Smooth muscle cell (in vitro differentiated cells): ENCODE results near the gene CAP1. TPM values are rescaled to one million over a fixed set of nuclear protein-coding genes. Genes with fewer than 3 reads are reported as not detected.
A peak's percentile ranks its signal among the peaks of the same experiment; 100 is the strongest.

Experiments used
- DNase-seq: peaks from one replicate; lab custom pipeline; 2025; ENCODE audit not compliant: unreplicated experiment; lab: John Stamatoyannopoulos, UW
- H2AFZ ChIP-seq: fragments of 200-600 bp; sonication (generic); 2 replicates; pipeline ENCODE4 v1.6.0; 2016; ENCODE audit warnings: antibody characterized with exemption, low read depth, mild to moderate bottlenecking
- H3F3A ChIP-seq: fragments of 200-600 bp; sonication (generic); 2 replicates; pipeline ENCODE4 v1.6.0; 2017; ENCODE audit warnings: antibody characterized with exemption, low read depth
- H3K27ac ChIP-seq: fragments of 200-600 bp; sonication (generic); 2 replicates; pipeline ENCODE4 v1.5.1; 2016; ENCODE audit warnings: low read depth, mild to moderate bottlenecking
- H3K27me3 ChIP-seq: fragments of 200-600 bp; sonication (generic); 2 replicates; pipeline ENCODE4 v1.6.1; 2016; ENCODE audit warnings: low read depth, mild to moderate bottlenecking
- H3K36me3 ChIP-seq: fragments of 200-600 bp; sonication (generic); 2 replicates; pipeline ENCODE4 v1.5.1; 2016; ENCODE audit warnings: low read depth
- H3K4me1 ChIP-seq: fragments of 200-600 bp; sonication (generic); 2 replicates; pipeline ENCODE4 v1.5.1; 2016; ENCODE audit warnings: low read depth
- H3K4me2 ChIP-seq: fragments of 200-600 bp; sonication (generic); 2 replicates; pipeline ENCODE4 v1.6.0; 2016; ENCODE audit warnings: mild to moderate bottlenecking
- H3K4me3 ChIP-seq: fragments of 200-600 bp; sonication (generic); 2 replicates; pipeline ENCODE4 v1.5.1; 2016; ENCODE audit warnings: mild to moderate bottlenecking
- H3K79me2 ChIP-seq: fragments of 200-600 bp; sonication (generic); 2 replicates; pipeline ENCODE4 v1.6.0; 2016; ENCODE audit warnings: low read depth, mild to moderate bottlenecking
- H3K9ac ChIP-seq: fragments of 200-600 bp; sonication (generic); 2 replicates; pipeline ENCODE4 v1.6.0; 2016; ENCODE audit warnings: low read depth
- H3K9me3 ChIP-seq: fragments of 200-600 bp; sonication (generic); replicated peaks from 2 replicates; pipeline ENCODE4 v1.5.1; 2016; ENCODE audit warnings: low read depth
- H4K20me1 ChIP-seq: fragments of 200-600 bp; sonication (generic); 2 replicates; pipeline ENCODE4 v1.6.0; 2016; ENCODE audit warnings: low read depth
- WGBS: methylation state at CpG from one replicate; pipeline ENCODE4 v1.1.7; 2016; ENCODE audit warnings: low lambda C conversion rate; 5-methylcytosine and 5-hydroxymethylcytosine counted together
- polyA plus RNA-seq: library from polyadenylated mRNA; unstranded; fragments of >200 nt; fragmentation: Nextera tagmentation; extraction: Ambion mirVana; gene quantifications from 2 replicates; pipeline ENCODE4 v1.2.1, GENCODE V29; 2016
- total RNA-seq: library from RNA; depleted of rRNA; stranded (reverse); fragments of >200 nt; gene quantifications from 2 replicates; pipeline ENCODE4 v1.2.3, GENCODE V29; 2014
- TF ChIP-seq, protein P1 (sequence below): fragments of 200-600 bp; sonication (generic); IDR thresholded peaks from 2 replicates; pipeline ENCODE4 v1.5.1; 2017; ENCODE audit warnings: borderline replicate concordance, mild to moderate bottlenecking, antibody characterized with exemption; ENCODE audit not compliant: insufficient read depth, poor library complexity, severe bottlenecking

The CAP1 gene
- total and polyA plus RNA-seq, 2 experiments from 2014 or later, result 381 to 390 TPM

DNA sequence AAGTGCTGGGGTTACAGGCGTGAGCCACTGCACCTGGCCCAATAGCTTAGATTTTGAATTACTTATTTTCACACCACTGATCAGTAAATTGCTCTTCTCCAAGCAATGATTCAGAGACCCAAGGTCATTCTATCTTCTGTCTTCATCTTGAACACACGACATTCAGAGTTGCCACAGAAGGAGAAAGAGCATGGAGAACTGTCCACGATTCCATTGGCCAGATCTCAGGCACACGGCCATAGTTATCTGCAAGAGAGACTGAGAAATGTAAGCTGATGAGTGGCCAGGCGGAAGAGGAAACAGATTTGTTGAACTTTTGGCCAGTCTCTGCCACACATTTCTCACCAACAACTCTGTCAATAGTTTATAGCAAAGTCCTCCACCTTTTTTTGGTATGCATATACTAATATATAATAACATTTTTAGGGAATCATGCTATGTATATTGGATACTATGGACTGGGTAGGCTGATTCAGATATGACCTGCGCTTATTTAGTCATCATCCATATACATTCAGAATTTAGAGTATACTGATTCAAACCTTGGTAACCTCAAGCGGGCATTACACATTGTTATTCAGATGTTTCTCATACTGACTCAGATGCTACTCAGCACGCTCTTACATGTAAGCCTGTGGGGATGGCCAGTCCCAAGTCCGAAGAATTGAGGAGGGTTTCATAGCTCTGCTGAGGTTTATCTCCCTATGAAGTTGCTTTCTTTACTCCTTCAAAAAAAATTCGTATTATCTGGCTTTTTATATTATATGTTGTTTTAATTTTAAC, 25.5 kb upstream of the CAP1 start:
- Histone ChIP-seq H3K36me3 (no peaks in the 10 kb centered on the region), H3K4me2 (no peak overlapping the region), H3K79me2 (no peaks in the 10 kb centered on the region), H3K4me1 (no peaks in the 10 kb centered on the region), H3K4me3 (no peak overlapping the region), H3K9me3 (no peaks in the 10 kb centered on the region), H3K9ac (no peak overlapping the region), H3F3A (no peaks in the 10 kb centered on the region), H3K27ac (peak overlapping the region; percentile 80), H3K27me3 (no peaks in the 10 kb centered on the region), H4K20me1 (no peaks in the 10 kb centered on the region), H2AFZ (no peak overlapping the region)
- WGBS, result 61% methylated on average over 10 of the region's 10 CpGs
- TF ChIP-seq, protein P1, sequence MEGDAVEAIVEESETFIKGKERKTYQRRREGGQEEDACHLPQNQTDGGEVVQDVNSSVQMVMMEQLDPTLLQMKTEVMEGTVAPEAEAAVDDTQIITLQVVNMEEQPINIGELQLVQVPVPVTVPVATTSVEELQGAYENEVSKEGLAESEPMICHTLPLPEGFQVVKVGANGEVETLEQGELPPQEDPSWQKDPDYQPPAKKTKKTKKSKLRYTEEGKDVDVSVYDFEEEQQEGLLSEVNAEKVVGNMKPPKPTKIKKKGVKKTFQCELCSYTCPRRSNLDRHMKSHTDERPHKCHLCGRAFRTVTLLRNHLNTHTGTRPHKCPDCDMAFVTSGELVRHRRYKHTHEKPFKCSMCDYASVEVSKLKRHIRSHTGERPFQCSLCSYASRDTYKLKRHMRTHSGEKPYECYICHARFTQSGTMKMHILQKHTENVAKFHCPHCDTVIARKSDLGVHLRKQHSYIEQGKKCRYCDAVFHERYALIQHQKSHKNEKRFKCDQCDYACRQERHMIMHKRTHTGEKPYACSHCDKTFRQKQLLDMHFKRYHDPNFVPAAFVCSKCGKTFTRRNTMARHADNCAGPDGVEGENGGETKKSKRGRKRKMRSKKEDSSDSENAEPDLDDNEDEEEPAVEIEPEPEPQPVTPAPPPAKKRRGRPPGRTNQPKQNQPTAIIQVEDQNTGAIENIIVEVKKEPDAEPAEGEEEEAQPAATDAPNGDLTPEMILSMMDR, result no peak
- no peak for DNase-seq

DNA sequence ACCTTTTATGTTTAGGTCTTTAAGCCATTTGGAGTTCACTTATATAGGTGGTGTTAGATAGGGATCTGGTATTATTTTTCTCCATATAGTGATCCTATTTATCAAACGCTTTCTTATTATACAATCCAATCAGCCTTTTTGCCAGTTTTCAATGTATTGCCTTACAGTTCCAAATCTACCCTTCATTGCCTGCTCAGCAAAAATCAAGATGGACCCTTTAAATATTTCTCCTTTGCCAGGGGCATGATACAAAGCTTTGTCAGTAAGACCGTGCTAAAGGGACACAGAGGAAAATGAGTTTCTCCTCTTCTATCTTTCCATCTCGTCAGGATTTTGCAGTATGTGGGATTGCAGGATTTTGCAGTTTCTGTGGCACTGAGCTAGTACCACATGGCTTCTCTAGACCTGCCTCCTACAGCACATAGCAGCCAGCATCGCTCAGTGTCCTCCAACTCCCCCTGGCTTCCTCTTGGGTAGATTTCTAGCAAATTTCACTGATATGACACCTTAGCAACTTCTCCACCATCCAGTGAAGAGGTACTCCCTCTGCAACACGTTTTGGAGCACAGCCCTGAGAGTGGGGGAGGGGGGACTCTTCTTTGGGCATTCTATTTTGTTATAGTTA, 22.5 kb upstream of the CAP1 start:
- Histone ChIP-seq H3K36me3 (no peaks in the 10 kb centered on the region), H3F3A (no peaks in the 10 kb centered on the region), H3K9me3 (no peaks in the 10 kb centered on the region), H4K20me1 (no peaks in the 10 kb centered on the region), H3K27ac (no peak overlapping the region), H3K4me3 (no peak overlapping the region), H3K79me2 (no peaks in the 10 kb centered on the region), H2AFZ (no peak overlapping the region), H3K27me3 (no peaks in the 10 kb centered on the region), H3K4me2 (no peak overlapping the region), H3K4me1 (no peaks in the 10 kb centered on the region), H3K9ac (no peak overlapping the region)
- TF ChIP-seq, protein P1, result no peak
- 69% methylated on average over 5 of the region's 5 CpGs for WGBS
- DNase-seq, result no peak

DNA sequence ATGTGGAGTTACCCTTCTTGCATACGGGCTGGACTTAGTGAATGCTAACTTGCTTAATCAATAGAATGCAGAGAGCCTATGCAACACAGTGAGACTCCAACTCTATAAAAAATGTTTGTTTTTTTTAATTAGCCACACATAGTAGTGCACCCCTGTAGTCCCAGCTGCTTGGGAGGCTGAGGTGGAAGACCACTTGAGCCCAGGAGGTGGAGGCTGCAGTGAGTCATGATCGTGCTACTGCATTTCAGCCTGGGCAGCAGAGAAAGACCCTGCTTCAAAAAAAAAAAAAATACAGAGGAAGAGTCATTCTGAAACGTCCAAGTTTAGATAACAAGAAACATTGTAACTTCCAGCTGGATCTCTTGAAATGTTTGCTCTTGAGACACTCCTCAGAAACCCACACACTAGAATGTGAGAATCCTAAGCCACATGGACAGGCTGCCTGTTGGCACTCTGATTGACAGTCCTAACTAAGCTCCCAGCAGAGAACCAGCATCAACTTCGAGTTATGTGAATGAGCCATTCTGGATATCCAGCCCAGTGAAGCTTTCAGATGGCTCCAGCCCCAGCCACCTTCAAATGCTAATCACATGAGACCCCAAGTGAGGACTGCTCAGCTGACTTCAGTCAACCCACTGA, 20.0 kb upstream of the CAP1 start:
- 61% methylated on average over 4 of the region's 4 CpGs for WGBS
- no peak overlapping the region for H2AFZ ChIP-seq
- DNase-seq, result no peak

More for the DNA sequence above, 20.0 kb upstream of the CAP1 start:
- Histone ChIP-seq H4K20me1 (no peaks in the 10 kb centered on the region), H3K27ac (no peak overlapping the region), H3K36me3 (no peaks in the 10 kb centered on the region), H3K27me3 (no peaks in the 10 kb centered on the region), H3K9ac (no peak overlapping the region), H3K4me3 (no peak overlapping the region), H3K79me2 (no peaks in the 10 kb centered on the region), H3K4me2 (no peak overlapping the region), H3K9me3 (no peaks in the 10 kb centered on the region), H3F3A (no peaks in the 10 kb centered on the region), H3K4me1 (no peaks in the 10 kb centered on the region)
- TF ChIP-seq, protein P1, result no peak
